Stimulated activated CD8-positive, alpha-beta memory T cell treated with anti-CD3 and anti-CD28 coated beads, Interleukin-15, amount 100 ng/mL, for 1 hour (primary cell): ENCODE results near the gene ATP5ME.
"Not testable (repeated sequence)": the region's sequence is repeated elsewhere in the genome, so short reads cannot be mapped to it uniquely, and the experiment has no call there.

ENCODE experiments used
- DNase-seq: peaks from one replicate; pipeline ENCODE4 v3.0.0-alpha.2; 2020; ENCODE audit warnings: low read depth

The ATP5ME gene

GRCh38 chr4:654503-654845 lies 19.6 kb downstream of the ATP5ME start:
- no peak for DNase-seq

- no peak for DNase-seq
These were observed 20.1 kb downstream of the ATP5ME start for GRCh38 chr4:653831-654502.

DNA sequence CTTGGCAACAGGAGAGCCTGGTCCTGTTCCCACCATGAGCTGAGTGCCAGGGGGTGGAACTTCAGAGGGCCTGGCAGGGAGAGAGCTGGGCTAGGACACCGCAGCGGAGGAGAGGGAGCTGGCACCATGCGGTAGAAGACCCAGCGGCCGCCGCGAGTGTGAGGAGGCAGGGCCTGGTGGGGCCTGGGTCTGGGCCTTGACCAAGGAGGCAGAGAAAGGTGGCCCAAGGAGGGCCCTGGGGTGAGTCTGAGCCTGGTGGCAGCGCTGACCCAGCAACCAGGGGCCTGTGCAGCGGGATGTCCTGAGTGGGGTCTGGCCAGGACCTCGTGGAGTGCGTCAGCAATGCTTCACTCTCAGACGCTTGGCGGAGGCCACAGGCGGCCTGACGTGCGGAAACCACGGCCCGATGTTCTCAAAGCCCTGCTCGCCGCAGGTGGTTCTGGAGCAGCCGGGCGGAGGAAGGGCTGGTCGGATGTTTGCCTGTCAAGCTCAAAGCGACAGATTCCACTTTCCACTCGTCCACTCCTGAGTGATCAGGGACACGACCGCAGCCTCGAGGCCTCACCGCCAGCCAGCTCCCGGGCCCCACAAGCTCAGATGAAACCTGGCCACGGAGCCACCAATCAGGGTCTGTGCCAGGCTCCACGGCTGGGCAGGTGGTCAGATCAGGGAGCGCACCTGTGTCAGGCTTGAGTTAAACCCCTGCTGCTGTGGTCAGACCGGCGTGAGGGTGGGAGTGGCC lies 20.8 kb downstream of the ATP5ME start:
- DNase-seq, result no peak

GRCh38 chr4:651884-652642 lies 22.0 kb downstream of the ATP5ME start:
- no peak for DNase-seq

- DNase-seq, result no peak
These were observed 22.9 kb downstream of the ATP5ME start for GRCh38 chr4:650951-651883.

GRCh38 chr4:650461-650860 lies 23.6 kb downstream of the ATP5ME start:
- no peak for DNase-seq

- no peak for DNase-seq
These were observed 24.2 kb downstream of the ATP5ME start for GRCh38 chr4:649751-650310.

GRCh38 chr4:649293-649625 lies 24.8 kb downstream of the ATP5ME start:
- DNase-seq, result no peak

GRCh38 chr4:648579-649292 lies 25.3 kb downstream of the ATP5ME start:
- DNase-seq, result no peak

DNA sequence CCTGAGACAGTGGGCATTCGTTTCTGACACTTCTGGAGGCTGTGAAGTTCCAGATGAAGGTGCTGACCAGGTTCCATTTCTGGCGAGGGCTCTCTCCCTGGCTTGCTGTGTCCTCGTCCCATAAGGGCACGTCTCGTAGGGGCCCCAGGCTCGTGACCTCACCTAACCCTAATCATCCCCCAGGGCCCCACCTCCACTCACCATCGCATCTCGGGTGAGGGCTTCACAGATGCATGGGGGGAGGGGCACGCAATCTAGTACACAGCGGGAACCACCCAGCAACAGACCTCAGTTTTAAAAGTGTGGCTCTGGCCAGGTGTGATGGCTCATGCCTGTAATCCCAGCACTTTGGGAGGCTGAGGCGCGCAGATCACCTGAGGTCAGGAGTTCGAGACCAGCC lies 26.6 kb downstream of the ATP5ME start:
- DNase-seq, result no peak

DNA sequence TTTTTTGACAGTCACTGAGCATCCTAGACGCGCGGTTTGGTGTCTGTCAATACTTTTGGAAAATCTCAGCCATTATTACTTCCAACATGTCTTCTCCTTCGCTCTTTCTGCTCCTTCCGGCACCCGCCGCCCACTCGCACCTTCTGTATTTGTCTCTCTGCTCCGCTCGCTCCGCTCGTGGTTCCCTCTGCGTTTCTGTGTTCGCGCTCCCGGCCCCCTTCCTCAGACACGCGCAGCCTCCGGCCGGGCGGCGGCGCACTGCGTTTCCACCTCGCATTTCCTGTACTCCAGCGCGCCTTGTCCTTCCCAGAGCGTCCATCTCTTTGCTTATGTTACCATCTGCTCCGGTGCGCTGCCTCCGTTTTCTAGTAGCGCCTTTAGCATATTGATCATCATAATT lies 27.6 kb downstream of the ATP5ME start:
- DNase-seq, result no peak

- DNase-seq, result not testable (repeated sequence)
These were observed 31.7 kb downstream of the ATP5ME start for GRCh38 chr4:642366-642765.

- DNase-seq, result no peak
These were observed 36.4 kb downstream of the ATP5ME start for GRCh38 chr4:637536-638280.

DNA sequence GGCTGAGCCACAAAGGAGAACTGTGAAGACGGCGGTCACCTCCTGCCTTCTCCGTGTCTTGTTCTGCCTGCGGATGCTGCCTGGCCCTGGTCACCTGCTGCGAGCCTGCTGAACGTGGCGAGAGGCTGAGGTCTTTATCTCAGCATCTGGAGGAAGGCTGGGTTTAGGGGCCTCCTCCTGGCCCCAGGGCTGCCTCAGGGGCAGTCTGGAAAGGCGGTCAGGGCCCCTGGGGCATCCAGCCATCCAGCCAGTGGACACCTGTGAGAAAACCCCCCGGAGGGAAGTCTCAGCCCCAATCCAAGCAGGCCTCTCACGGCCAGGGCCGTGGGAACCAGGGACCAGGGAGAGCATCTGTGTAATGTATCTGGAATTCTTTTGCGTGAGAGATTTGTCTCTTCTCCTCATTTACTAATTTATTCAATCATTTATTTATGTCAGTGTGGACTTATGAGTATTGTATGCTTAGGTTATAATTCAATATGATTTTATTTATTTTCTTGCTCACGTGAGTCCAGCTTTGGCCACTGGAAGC lies 37.4 kb downstream of the ATP5ME start:
- no peak for DNase-seq

DNA sequence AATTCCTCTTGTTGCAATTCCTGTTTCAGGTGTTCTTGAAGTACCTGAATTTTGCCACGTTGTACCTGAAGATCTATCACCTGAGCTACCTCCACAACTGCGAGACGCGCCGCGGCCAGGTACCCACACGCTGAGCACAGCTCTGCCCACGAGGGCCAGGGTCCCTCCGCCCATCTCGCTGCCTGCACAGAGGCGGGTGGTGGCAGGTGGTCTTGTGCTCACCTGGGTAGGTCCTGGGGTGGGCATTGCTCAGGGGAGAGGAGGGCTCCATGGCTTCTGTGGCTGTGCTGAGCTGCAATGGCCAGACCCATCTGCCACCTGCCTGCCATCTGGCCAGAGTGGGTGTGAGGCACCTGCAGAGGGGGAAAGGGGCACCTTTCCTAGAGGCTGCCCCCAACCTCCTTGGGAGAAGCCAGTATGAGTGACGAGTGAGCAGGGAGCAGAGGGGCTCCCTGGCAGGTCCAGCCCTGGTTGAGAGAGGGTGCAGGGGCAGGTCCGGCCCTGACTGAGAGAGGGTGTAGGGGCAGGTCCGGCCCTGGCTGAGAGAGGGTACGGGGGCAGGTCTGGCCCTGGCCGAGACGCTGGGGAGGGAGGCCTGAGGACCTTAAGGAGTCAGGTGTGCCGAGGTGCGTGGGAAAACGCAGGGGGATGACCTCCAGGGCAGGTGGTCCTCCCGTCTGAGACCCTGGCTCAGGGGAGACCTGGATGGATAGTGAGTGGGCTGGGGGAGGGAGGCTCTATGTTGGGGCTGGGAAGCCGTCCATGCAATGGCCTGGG lies 38.0 kb downstream of the ATP5ME start:
- DNase-seq, result no peak

DNA sequence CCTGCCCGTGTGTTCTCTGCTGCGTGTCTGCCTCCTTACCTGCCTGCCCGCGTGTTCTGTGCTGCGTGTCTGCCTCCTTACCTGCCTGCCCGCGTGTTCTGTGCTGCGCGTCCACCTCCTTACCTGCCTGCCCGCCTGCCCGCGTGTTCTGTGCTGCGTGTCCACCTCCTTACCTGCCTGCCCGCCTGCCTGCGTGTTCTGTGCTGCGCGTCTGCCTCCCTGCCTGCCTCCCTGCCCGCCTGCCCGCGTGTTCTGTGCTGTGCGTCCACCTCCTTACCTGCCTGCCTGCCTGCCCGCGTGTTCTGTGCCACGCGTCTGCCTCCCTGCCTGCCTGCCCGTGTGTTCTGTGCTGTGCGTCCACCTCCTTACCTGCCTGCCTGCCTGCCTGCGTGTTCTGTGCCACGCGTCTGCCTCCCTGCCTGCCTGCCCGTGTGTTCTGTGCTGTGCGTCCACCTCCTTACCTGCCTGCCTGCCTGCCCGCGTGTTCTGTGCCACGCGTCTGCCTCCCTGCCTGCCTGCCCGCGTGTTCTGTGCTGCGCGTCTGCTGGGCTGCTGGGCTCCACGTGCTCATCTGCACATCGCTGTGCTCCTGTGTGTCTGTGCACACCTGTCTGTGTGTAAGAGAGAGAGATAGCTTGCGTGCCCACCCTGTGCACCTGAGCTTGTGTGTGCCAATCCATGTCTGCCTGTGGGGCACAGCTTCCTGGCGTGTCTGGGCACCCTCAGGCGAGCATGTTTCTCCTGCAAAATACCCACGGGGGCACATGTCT lies 38.8 kb downstream of the ATP5ME start:
- not testable (repeated sequence) for DNase-seq

- no peak for DNase-seq
These were observed 39.5 kb downstream of the ATP5ME start for GRCh38 chr4:634599-634985.

GRCh38 chr4:633976-634598 lies 40.0 kb downstream of the ATP5ME start:
- no peak for DNase-seq
